Effector memory CD8-positive, alpha-beta T cell (primary cell): Measurements from ENCODE around the gene PPP2R5C.
"Not testable (repeated sequence)": the region's sequence is repeated elsewhere in the genome, so short reads cannot be mapped to it uniquely, and the experiment has no call there.

Experiments
- ATAC-seq: fragments of 150-1000 bp; cut with Tn5 transposase; replicated peaks from 2 replicates; pipeline ENCODE4 v1.10.0; 2021; ENCODE audit warnings: mild to moderate bottlenecking, moderate library complexity
- DNase-seq, 3 experiments: peaks; one replicate each; pipeline ENCODE4 v3.0.0; 2021
- H3K27ac Mint-ChIP-seq, 2 donors: one replicate each; pipeline ENCODE4 v1.8.0; 2022; ENCODE audit warnings: mild to moderate bottlenecking in 2 of 2, mixed read lengths in 2 of 2, moderate library complexity in 2 of 2
- H3K27me3 Mint-ChIP-seq, 2 donors: one replicate each; pipeline ENCODE4 v1.8.0; 2022; ENCODE audit warnings: mixed read lengths in 2 of 2
- H3K36me3 Mint-ChIP-seq: one replicate; pipeline ENCODE4 v1.8.0; 2022; ENCODE audit warnings: mild to moderate bottlenecking, moderate library complexity, mixed read lengths; ENCODE audit not compliant: insufficient read depth
- H3K4me1 Mint-ChIP-seq, 2 donors: one replicate each; pipeline ENCODE4 v1.8.0; 2022; ENCODE audit warnings: low read depth in 2 of 2, mixed read lengths in 2 of 2
- H3K4me3 Mint-ChIP-seq, 2 donors: one replicate each; pipeline ENCODE4 v1.8.0; 2022; ENCODE audit warnings: mild to moderate bottlenecking in 2 of 2, mixed read lengths in 2 of 2, moderate library complexity in 2 of 2
- H3K9me3 Mint-ChIP-seq, 2 donors: one replicate each; pipeline ENCODE4 v1.8.0; 2022; ENCODE audit warnings: mixed read lengths in 2 of 2

PPP2R5C gene

GRCh38 chr14:101744382-101744781, 17.1 kb upstream of the PPP2R5C start:
- not testable (repeated sequence) for H3K27ac Mint-ChIP-seq, H3K36me3 Mint-ChIP-seq, H3K4me3 Mint-ChIP-seq, H3K4me1 Mint-ChIP-seq, H3K27me3 Mint-ChIP-seq, ATAC-seq, DNase-seq, H3K9me3 Mint-ChIP-seq

GRCh38 chr14:101749756-101750155, 11.8 kb upstream of the PPP2R5C start:
- not testable (repeated sequence) for DNase-seq, ATAC-seq, H3K27ac Mint-ChIP-seq, H3K36me3 Mint-ChIP-seq, H3K4me3 Mint-ChIP-seq, H3K9me3 Mint-ChIP-seq, H3K4me1 Mint-ChIP-seq
- peaks cover 6 to 41% of the 10 kb centered on the region in 2 donors for H3K27me3 Mint-ChIP-seq

- DNase-seq (no peak), ATAC-seq (no peak)
- Mint-ChIP-seq H3K27ac (no peak overlapping the region), H3K36me3 (peaks cover 19% of the 10 kb centered on the region), H3K9me3 (no peaks in the 10 kb centered on the region), H3K4me3 (no peak overlapping the region), H3K27me3 (peaks cover 6 to 44% of the 10 kb centered on the region in 2 donors), H3K4me1 (peaks cover 18% of the 10 kb centered on the region in 2 donors)
Observed at GRCh38 chr14:101754893-101755292, 6.6 kb upstream of the PPP2R5C start.

- H3K27me3 Mint-ChIP-seq: peaks cover 6 to 44% of the 10 kb centered on the region in 2 donors
- DNase-seq (no peak), ATAC-seq (no peak)
- peaks cover 26% of the 10 kb centered on the region for H3K36me3 Mint-ChIP-seq
- H3K27ac Mint-ChIP-seq: no peak overlapping the region
- H3K4me1 Mint-ChIP-seq: peaks cover 22% of the 10 kb centered on the region in 2 donors
- H3K9me3 Mint-ChIP-seq: no peaks in the 10 kb centered on the region
- no peak overlapping the region for H3K4me3 Mint-ChIP-seq
Observed at GRCh38 chr14:101755591-101756324, 5.8 kb upstream of the PPP2R5C start.

- DNase-seq (no peak), ATAC-seq (no peak)
- peaks cover 34% of the 10 kb centered on the region for H3K36me3 Mint-ChIP-seq
- H3K4me3 Mint-ChIP-seq: peak overlapping the region in 1 of 2 donors; percentile 7
- H3K27ac Mint-ChIP-seq: peak overlapping the region in 1 of 2 donors; percentile 36
- peaks cover 22 to 23% of the 10 kb centered on the region in 2 donors for H3K4me1 Mint-ChIP-seq
- H3K9me3 Mint-ChIP-seq: no peaks in the 10 kb centered on the region
- H3K27me3 Mint-ChIP-seq: peaks cover 0 to 34% of the 10 kb centered on the region in 2 donors
Observed at GRCh38 chr14:101757064-101757838, 4.3 kb upstream of the PPP2R5C start.

GRCh38 chr14:101757839-101758211, 3.7 kb upstream of the PPP2R5C start:
- no peak for DNase-seq
- no peak overlapping the region for H3K4me3 Mint-ChIP-seq
- H3K27me3 Mint-ChIP-seq: peaks cover 0 to 29% of the 10 kb centered on the region in 2 donors
- peak overlapping the region in 1 of 2 donors; percentile 36 for H3K27ac Mint-ChIP-seq
- peaks cover 40% of the 10 kb centered on the region for H3K36me3 Mint-ChIP-seq
- no peaks in the 10 kb centered on the region for H3K9me3 Mint-ChIP-seq
- H3K4me1 Mint-ChIP-seq: peaks cover 26 to 29% of the 10 kb centered on the region in 2 donors
- no peak for ATAC-seq

- no peak for ATAC-seq
- Mint-ChIP-seq H3K27me3 (peaks cover 0 to 17% of the 10 kb centered on the region in 2 donors), H3K27ac (no peak overlapping the region), H3K36me3 (peaks cover 52% of the 10 kb centered on the region), H3K4me1 (peaks cover 34 to 39% of the 10 kb centered on the region in 2 donors), H3K9me3 (no peaks in the 10 kb centered on the region), H3K4me3 (peak overlapping the region in 1 of 2 donors; percentile 8)
- DNase-seq: no peak
Observed at GRCh38 chr14:101758913-101759593, 2.5 kb upstream of the PPP2R5C start.

GRCh38 chr14:101760138-101761011, 1.1 kb upstream of the PPP2R5C start:
- Mint-ChIP-seq H3K9me3 (no peaks in the 10 kb centered on the region), H3K27ac (peak overlapping the region; percentile 87 to 91), H3K4me3 (peak overlapping the region; percentile 89 to 93), H3K27me3 (peaks cover 0 to 8% of the 10 kb centered on the region in 2 donors), H3K4me1 (peaks cover 43 to 52% of the 10 kb centered on the region in 2 donors), H3K36me3 (peaks cover 65% of the 10 kb centered on the region)
- ATAC-seq (peak; percentile 53), DNase-seq (peak; percentile 83 to 85 (median 84))

- Mint-ChIP-seq H3K27ac (peak overlapping the region; percentile 91 to 95), H3K9me3 (no peaks in the 10 kb centered on the region), H3K36me3 (peaks cover 79% of the 10 kb centered on the region), H3K27me3 (no peaks in the 10 kb centered on the region), H3K4me3 (peak overlapping the region; percentile 89 to 93), H3K4me1 (peaks cover 45 to 62% of the 10 kb centered on the region in 2 donors)
- ATAC-seq: peak; percentile 1
- peak; percentile 42 to 55 (median 46) for DNase-seq
Observed at GRCh38 chr14:101761881-101762529, 496 bp downstream of the PPP2R5C start.

GRCh38 chr14:101762530-101763101, 1.1 kb downstream of the PPP2R5C start:
- Mint-ChIP-seq H3K4me1 (peaks cover 39 to 60% of the 10 kb centered on the region in 2 donors), H3K4me3 (peak overlapping the region; percentile 89 to 93), H3K36me3 (peaks cover 81% of the 10 kb centered on the region), H3K27ac (peak overlapping the region; percentile 91 to 95), H3K9me3 (no peaks in the 10 kb centered on the region), H3K27me3 (no peaks in the 10 kb centered on the region)
- DNase-seq (no peak), ATAC-seq (no peak)

GRCh38 chr14:101763941-101764709, 2.6 kb downstream of the PPP2R5C start:
- Mint-ChIP-seq H3K36me3 (peaks cover 77% of the 10 kb centered on the region), H3K27me3 (no peaks in the 10 kb centered on the region), H3K27ac (peak overlapping the region in 1 of 2 donors; percentile 91), H3K4me1 (peaks cover 45 to 63% of the 10 kb centered on the region in 2 donors), H3K4me3 (peak overlapping the region; percentile 89 to 93), H3K9me3 (no peaks in the 10 kb centered on the region)
- ATAC-seq (no peak), DNase-seq (no peak)
